ENCODE data around the gene OSTC.

Gene OSTC

GRCh38 chr4:108650212-108651013, at the start of gene OSTC:
TSS of gene OSTC (plus strand) at chr4:108650599. CDS start at chr4:108650656, 57 bp downstream.
- peak; percentile 88 to 93 for DNase-seq

- no peak for DNase-seq
Observed at GRCh38 chr4:108601106-108601505, 49.3 kb upstream of the OSTC start.

GRCh38 chr4:108601532-108601931, 48.9 kb upstream of the OSTC start:
- DNase-seq, result no peak

- DNase-seq, result no peak
Observed at GRCh38 chr4:108602163-108602562, 48.2 kb upstream of the OSTC start.

- no peak for DNase-seq
Observed at GRCh38 chr4:108607079-108607815, 43.2 kb upstream of the OSTC start.

GRCh38 chr4:108611365-108611764, 39.0 kb upstream of the OSTC start:
- no peak for DNase-seq

- no peak for DNase-seq
Observed at GRCh38 chr4:108612365-108612764, 38.0 kb upstream of the OSTC start.

GRCh38 chr4:108619372-108620100, 30.9 kb upstream of the OSTC start:
- peak in 1 of 2 donors; percentile 43 for DNase-seq

GRCh38 chr4:108620101-108620932, 30.1 kb upstream of the OSTC start, which contains the start of gene RPL34:
TSS of gene RPL34 (plus strand) at chr4:108620576. CDS start at chr4:108621960, 1,384 bp downstream.
- DNase-seq, result peak; percentile 98

- DNase-seq, result no peak
Observed at GRCh38 chr4:108620933-108621905, 29.2 kb upstream of the OSTC start.

GRCh38 chr4:108622022-108622421, 28.4 kb upstream of the OSTC start:
- DNase-seq, result peak in 1 of 2 donors; percentile 20

- no peak for DNase-seq
Observed at GRCh38 chr4:108622828-108623227, 27.6 kb upstream of the OSTC start.

- DNase-seq, result no peak
Observed at GRCh38 chr4:108624263-108625056, 25.9 kb upstream of the OSTC start.

GRCh38 chr4:108626056-108626455, 24.3 kb upstream of the OSTC start:
- DNase-seq, result no peak

- no peak for DNase-seq
Observed at GRCh38 chr4:108628411-108628810, 22.0 kb upstream of the OSTC start.

GRCh38 chr4:108635070-108635655, 15.2 kb upstream of the OSTC start:
- no peak for DNase-seq

- DNase-seq, result no peak
Observed at GRCh38 chr4:108636246-108636645, 14.2 kb upstream of the OSTC start.

GRCh38 chr4:108637856-108638255, 12.5 kb upstream of the OSTC start:
- DNase-seq, result no peak

GRCh38 chr4:108644237-108644636, 6.2 kb upstream of the OSTC start:
- no peak for DNase-seq

- DNase-seq, result no peak
Observed at GRCh38 chr4:108646706-108647105, 3.7 kb upstream of the OSTC start.
